RPMI7951 (cell line): Measurements from ENCODE around the gene COLGALT1. TPM values are rescaled to one million over a fixed set of nuclear protein-coding genes. Genes with fewer than 3 reads are reported as not detected.
"Not testable (repeated sequence)": the region's sequence is repeated elsewhere in the genome, so short reads cannot be mapped to it uniquely, and the experiment has no call there.

Experiments
- DNase-seq: peaks from one replicate; pipeline ENCODE4 v3.0.0-alpha.2; 2012; ENCODE audit warnings: low read depth
- total RNA-seq: library from RNA; depleted of rRNA; stranded (reverse); fragments of >200 nt; shearing (Covaris generic); gene quantifications from 2 replicates; pipeline ENCODE4 v1.2.3, GENCODE V29; 2014; rRNA removed

The COLGALT1 gene
- total RNA-seq: 90.8 and 101 TPM in 2 replicates

DNA sequence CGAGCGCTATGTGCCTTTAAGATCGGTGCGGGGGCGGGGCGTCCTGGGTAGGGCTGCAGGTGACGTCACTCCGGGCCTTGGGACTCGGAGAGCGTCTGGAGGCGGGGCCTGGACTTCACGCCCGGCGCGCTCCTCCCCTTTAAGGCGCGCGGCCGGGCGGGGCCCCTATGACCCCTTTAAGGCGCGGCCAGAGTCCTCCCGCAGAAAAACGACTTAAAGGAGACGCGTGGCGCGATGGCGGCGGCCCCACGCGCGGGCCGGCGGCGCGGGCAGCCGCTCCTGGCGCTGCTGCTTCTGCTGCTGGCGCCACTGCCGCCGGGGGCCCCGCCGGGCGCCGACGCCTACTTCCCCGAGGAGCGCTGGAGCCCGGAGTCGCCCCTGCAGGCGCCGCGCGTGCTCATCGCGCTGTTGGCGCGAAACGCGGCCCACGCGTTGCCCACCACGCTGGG, at the start of gene COLGALT1:
Gene COLGALT1 (plus strand): TSS at position 170 of the 449 bp plus-strand sequence. CDS start 65 bp downstream, at position 235.
- peak; percentile 94 for DNase-seq

DNA sequence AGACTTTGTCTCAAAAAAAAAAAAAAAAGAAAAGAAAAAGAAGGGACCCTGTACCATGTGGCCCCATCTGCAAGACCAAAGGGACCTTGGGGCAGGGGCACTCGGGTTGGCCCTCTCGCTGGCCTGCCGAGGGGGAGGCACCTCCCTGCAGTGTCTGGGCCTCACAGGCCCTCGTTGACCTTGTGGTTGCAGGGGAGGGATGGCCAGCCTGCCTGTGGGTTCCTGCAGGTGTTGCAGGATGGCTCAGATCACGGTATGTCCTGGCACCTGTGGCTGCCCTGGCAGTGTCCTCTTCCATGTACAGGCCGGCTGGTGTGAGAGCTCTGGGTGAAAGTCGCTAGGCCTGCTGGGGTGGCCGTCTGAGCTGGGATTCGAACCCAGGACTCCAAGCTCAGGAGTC, 48.7 kb upstream of the COLGALT1 start:
- no peak for DNase-seq

DNA sequence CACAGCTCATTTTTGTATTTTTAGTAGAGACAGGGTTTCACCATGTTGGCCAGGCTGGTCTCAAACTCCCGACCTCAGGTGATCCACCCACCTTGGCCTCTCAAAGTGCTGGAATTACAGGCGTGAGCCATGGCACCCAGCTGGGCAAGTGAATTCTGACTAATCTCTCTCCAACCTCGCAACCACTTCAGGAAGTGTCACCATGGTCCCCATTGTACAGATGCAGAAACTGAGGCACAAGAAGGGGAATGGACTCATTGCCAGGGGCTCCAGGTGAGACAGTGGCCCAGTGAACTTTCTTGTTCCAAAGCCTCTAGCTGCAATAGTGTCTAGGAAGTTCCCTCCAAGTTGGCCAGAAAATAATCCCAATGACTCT, 46.9 kb upstream of the COLGALT1 start:
- DNase-seq: not testable (repeated sequence)

DNA sequence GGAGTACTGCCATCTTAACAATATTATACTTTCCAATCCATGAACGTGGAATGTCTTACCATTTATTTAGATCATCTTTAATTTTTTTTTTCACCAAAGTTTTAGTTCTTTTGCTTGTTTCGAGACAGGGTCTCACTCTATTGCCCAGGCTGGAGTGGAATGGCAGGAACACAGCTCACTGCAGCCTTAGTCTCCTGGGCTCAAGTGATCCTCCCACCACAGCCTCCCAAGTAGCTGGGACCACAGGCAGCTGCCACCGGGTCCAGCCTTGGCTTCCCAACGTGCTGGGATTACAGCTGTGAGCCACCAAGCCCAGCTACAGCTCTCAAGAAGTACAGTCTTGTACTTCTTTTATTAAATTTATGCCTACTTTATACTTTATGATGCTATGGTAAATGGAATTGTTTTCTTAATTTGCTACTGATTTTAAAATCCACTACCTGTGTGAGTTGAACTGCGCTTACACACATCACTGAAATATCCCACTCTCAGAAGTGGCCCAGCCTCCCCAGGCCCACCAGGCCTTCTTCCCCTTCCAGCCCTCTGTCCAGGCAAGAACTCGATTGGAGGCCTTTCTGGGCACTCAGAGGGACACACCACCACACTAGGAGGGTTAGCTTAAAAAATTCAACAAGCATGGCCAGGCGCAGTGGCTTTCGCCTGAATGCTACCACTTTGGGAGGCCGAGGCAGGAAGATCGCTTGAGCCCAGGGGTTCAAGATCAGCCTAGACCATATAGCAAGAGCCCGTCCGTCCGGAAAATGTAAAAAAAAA, 45.0 kb upstream of the COLGALT1 start:
- peak; percentile 19 for DNase-seq

DNA sequence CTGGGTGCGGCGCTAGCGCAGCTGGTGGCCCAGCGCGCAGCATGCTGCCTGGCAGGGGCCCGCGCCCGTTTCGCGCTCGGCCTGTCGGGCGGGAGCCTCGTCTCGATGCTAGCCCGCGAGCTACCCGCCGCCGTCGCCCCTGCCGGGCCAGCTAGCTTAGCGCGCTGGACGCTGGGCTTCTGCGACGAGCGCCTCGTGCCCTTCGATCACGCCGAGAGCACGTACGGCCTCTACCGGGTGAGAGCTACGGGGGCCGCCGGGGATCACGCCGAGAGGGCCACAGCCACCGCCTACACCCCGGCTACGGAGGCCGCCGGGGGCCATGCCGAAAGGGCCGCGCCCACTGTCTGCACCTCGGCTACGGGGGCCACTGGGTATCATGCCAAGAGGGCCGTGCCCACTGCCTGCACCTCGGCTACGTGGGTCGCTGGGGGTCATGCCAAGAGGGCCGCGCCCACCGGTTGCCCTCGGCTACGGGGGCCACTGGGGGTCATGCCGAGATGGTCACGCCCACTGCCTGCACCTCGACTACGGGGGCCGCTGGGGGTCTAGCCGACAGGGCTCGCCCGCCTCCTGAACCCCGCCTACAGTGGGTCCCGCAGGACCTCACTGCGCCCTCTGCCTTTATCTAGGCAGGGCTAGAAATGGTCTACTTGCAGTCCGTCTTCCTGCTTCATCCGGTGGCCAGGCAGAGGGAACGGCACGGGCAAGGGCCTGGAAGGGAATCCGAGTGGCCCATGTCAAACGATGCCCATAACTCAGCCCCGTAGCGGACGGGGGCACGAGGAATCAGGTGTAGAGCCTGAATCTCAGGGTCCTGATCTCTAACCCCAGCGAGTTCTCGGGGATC, 43.5 kb upstream of the COLGALT1 start:
- DNase-seq: peak; percentile 78

DNA sequence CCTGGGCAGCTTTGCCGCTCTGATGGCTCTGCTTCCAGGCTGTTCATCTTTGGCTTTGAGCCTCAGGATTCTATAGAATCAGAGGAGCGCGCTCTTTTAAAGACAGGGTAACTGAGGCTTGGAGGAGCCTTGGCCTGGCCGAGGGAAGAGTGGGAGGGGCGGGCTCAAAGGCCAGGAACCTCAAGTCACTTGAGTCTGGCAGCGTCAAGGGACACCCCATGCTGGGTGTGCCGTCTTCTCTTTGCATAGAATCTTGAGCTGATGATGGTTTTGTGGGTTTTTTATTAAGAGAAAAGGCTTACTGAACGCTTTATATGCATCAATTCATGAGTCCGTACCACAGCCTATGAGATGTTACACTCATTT, 42.9 kb upstream of the COLGALT1 start:
- DNase-seq: no peak

DNA sequence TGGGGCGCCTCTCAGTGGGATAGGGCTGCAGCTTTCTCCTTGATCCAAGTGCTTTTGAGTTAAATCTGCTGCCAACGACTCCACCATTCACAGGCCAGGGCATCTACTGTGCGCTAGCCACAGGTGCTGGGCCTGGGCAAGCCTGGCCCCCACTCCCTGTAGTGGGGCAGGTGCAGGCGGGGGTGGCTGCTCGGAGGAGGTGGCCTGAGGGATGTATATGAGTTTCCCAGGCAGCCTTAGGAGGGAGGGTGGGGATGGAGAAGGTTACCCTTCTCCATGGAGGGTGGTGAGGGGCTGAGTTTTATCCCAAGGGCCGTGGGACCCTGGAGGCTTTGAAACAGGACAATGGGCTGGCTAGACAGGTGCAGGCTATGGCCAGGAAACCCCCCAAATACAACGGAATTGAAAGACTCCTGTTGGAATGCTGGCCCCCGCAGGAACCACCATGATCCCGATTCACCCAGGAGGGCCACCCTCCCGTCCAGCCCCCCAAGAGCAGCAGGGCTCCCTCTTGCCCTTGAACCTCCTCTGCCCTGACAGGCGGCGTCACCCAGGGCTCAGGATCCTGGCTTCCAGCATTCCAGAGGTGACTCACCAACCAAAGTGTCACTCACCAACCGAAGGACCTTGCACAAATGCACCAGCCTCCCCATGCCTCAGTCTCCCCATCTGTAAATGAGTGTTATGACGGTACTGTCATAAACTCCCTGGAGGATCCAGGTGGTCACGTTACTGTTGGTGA, 39.9 kb upstream of the COLGALT1 start:
- DNase-seq: no peak

DNA sequence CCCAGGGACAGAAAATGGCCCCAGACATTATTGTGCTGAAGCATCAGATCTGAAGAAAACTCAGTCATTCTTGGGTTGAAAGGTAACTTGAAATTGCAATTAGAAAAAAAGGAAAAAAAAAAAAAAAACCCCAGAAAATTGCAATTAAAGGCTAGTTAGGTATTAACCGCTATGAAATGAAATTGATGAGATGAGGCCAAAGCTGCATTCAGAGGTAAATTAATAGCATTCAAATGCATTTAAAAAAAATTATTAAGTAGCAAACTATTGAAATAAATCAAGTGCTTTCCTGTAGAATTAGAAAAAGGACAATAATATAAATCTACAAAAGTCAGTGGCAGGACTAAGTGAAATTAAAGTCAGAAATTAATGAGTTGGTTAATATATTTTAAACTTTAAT, 37.6 kb upstream of the COLGALT1 start:
- DNase-seq: no peak

DNA sequence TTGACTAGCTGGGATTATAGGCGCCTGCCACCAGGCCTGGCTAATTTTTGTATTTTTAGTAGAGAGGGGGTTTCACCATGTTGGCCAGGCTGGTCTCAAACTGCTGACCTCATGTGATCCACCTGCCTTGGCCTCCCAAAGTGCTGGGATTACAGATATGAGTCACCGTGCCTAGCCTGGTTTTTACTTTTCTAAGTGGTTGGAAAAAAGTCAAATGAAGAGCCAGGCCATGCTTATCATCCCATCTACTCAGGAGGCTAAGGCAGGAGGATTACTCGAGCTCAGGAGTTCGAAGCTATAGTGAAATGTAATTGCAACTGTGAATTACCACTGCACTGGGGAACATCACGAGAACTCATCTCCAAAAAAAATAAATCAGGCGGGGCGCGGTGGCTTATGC, 36.8 kb upstream of the COLGALT1 start:
- DNase-seq: not testable (repeated sequence)

DNA sequence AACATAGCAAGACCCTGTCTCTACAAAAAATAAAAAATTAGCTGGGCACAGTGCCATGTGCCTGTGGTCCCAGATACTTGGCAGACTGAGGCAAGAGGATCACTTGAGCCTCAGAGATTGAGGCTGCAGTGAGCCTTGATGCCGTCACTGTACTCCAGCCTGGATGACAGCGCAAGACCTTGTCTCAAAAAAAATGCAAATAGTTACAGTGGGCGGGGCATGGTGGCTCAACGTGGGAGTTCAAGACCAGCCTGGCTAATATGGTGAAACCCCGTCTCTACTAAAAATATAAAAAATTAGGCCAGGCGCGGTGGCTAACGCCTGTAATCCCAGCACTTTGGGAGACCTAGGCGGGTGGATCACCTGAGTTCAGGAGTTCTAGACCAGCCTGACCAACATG, 35.5 kb upstream of the COLGALT1 start:
- DNase-seq: no peak

DNA sequence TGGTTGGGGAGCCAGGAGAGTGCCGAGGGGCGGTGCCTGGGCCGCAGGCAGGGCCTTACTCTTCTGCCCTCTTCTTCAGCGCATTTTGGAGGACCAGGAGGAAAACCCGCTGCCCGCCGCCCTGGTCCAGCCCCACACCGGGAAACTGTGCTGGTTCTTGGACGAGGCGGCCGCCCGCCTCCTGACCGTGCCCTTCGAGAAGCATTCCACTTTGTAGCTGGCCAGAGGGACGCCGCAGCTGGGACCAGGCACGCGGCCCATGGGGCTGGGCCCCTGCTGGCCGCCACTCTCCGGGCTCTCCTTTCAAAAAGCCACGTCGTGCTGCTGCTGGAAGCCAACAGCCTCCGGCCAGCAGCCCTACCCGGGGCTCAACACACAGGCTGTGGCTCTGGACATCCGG, 34.6 kb upstream of the COLGALT1 start:
- DNase-seq: no peak

DNA sequence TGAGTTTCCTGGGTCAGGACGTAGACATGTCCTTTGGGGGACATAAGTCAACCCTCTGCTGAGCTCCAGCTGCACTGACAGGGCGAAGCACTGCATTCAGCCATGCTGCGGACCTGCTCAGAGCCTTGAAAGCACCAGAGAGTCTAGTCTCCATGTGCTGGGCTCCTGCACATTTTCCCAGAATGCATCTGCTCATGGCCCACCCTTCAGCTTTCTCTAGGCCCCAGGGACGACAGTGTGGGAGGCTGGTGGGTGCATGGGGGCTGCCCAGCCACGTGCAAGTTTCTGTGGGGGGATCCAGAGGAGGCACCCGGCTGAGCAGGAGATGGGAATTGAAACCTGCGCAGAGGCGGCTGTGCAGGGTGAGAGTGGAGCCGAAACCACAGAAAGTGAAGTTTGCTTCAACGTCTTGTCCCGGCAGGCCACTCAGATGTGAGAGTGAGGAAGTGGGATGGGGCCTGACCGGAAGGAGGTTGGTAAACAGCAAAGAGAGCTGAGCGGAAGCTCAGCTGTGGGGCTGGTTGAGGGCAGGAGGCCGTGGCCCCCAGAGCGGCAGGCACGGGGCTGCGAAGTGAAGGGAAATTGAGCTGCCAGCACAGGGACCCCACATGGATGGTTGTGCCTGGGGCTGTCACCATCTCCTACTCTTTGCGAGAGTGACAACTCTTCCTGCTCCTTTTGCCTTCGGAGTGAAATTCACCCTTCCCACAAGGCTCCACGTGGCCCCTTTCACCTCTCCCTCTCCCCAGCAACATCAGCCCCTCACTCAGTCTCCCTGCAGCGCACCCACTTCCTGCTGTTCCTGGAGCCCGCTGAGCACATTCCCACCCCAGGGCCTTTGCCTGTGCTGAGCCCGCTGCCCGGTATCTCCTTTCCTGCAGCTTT, 32.2 kb upstream of the COLGALT1 start:
- DNase-seq: no peak

DNA sequence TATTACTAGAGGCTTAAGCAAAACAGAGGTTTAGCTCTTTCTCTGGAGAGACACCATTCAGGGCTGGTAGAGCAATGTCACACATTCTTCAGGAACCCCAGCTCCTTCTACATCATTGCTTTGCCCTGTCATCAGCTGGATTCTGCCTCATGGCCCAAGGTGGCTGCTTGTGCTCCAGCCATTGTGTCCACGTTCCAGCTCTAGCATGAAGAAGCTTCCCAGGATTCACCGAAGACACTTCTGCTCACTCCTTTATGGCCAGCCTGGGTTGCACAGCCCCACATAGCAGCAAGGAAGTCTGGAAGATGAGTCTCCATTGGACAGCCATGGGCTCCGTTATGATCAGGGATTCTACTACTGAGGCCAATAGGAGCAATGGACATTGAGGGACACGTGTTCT, 30.8 kb upstream of the COLGALT1 start:
- DNase-seq: no peak

DNA sequence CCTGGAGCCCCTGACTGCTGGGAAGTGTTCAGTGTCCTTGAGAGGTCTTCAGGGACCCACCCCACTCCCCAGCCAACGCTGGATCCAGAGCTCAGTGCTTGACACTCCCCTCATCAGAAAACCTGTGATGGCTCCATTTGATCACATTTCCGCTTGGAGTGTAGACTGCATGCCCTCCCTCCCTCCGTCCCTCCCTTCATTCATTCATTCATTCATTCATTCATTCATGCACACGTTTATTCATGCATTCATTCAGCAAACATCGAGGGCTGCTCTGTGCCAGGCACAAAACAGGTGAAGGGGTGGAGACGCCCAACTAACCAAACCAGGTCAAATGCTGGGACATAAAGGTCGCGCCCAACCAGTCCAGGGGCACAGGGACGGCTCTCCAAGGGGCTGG, 30.3 kb upstream of the COLGALT1 start:
- DNase-seq: no peak

DNA sequence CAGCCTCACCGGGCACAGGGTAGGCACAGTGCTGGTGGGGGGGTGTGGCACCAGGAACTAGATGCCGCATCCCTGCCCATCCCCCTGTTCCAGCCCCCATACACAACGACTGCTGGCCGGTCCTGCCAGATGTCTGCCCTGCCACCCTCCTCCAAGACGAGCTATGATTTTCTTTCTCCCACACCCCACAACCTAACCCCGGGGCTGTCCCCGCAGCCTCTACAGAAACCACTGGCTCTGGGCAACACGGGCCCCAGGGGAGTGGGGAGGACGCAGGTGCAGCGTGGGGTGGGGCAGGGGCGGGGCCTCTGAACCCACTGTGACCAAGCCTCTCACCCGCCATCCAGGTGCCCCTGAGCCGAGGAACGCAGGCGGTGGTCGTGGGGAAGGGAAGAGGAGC, 28.5 kb upstream of the COLGALT1 start:
- no peak for DNase-seq

DNA sequence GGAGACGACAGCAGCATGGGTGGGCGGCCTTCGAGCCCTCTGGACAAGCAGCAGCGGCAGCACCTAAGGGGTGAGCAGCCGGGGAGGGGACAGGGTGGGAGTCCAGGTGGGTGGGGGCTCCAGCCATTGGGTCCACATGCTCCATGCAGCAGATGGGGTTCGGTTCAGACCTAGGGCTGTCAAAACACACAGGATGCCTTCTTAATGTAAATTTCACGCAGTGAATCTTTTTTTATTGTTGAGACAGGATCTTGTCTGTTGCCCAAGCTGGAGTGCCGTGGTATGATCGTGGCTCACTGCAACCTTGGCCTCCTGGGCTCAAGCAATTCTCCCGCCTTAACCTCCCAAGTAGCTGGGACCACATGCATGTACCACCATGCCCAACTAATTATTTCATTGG, 28.1 kb upstream of the COLGALT1 start:
- no peak for DNase-seq

DNA sequence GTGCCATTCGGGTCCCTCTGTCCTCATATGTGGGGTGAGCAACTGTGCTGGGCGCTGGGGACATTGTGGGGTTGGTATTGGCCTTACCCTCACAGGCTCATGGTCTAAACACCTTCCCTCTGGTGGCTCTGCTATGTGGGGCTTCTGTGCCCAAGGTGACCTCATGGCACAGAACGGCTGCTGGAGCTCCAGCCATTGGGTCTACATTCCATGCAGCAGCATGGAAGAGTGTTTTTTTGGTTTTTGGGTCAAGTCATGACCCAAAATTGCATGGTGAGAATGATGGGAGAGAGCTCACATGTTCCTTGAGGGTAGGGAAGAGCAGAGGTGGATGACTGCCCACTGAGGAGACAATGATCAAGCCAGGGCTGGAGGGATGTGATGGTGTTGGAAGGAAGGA, 26.8 kb upstream of the COLGALT1 start:
- no peak for DNase-seq

DNA sequence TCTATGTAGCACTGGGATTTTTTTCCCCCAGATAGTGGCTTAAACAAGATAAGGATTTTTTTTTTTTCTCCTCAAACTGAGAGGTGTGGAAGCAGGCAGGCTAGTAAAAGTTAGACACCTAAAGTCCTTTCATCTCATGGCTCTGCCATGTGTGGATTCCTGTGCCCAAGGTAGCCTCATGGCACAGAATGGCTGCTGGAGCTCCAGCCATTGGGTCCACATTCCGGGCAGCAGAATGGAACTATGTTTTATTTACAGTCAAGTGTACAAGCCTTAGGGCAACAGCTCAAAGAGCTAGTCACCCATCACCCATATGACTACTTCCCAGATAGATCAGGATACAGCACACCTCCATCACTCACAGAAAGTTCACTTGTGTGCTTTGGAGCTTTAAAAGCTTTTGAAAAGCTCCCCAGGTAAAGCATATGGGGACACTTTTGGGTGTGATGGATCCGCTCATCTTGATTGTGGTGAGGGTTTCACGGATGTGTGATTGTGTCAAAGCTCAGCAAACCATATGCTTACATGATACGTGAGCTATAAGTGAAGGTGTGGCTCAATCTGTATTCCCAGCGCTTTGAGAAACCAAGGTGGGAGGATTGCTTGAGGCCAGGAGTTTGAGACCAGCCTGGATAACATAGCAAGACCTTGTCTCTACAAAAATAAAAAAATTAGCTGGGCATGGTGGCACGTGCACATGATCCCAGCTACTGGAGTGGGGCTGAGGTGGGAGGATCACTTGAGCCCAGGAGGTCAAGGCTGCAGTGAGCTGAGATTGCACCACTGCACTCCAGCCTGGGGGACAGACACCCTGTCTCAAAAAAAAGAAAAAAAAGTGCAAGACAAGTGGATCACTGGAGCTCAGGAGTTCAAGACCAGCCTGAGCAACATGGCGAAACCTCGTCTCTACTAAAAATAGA, 25.9 kb upstream of the COLGALT1 start:
- DNase-seq: no peak

DNA sequence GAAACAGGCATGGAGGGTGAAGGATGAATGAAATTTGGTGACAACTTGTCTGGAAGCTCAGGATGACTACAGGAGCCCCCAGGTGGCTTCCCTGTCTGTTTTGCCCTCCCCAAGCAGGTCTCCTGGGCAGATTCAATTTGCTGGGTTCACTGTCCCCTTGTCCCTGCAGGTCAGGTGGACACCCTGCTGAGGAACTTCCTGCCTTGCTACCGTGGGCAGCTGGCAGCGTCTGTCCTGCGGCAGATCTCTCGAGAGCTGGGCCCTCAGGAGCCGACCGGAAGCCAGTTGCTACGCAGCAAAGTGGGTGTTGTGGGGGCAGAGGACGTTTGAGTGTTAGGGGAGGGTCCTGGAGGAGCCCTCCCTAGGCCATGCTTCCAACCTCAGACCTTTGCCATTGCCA, 24.9 kb upstream of the COLGALT1 start:
- DNase-seq: no peak

DNA sequence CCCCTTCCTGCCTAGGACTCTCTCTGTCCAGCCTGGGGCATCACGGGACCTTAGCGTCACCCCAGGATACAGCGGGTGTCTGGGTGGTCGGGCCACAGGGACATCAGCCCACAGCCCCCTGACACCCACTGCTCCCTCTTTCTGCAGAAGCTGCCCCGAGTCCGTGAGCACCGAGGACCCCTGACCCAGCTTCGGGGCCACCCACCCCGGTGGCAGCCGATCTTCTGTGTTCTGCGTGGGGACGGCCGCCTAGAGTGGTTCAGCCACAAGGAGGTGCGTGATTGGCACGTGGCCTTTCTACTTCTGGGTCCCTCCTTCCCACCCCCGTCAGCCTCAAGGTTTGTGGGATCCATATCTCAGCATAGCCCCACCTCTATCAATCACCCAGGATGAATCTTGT, 23.3 kb upstream of the COLGALT1 start:
- no peak for DNase-seq
